Mesenchymal stem cell (in vitro differentiated cells and primary cell): ENCODE results near the gene CLDN20.

Experiments
- DNase-seq: peaks from one replicate; pipeline ENCODE4 v3.0.0-alpha.2; 2013
- H2AFZ ChIP-seq: one replicate; pipeline ENCODE4 v1.6.1; 2013; ENCODE audit warnings: low read depth, mild to moderate bottlenecking, control low read depth, inconsistent platforms, low read length, moderate library complexity
- H2AK5ac ChIP-seq: 2 replicates; pipeline ENCODE4 v1.6.1; 2013; ENCODE audit warnings: low read length, moderate library complexity, mild to moderate bottlenecking, inconsistent platforms; ENCODE audit not compliant: severe bottlenecking
- H2BK120ac ChIP-seq: one replicate; pipeline ENCODE4 v1.6.1; 2013; ENCODE audit warnings: low read depth, mild to moderate bottlenecking, inconsistent platforms, low read length, moderate library complexity
- H2BK12ac ChIP-seq, 2 experiments: one replicate each; pipeline ENCODE4 v1.6.1; 2013; ENCODE audit warnings: inconsistent platforms in 2 of 2, low read length in 2 of 2, mild to moderate bottlenecking in 2 of 2, moderate library complexity in 2 of 2, control low read depth in 1 of 2
- H2BK15ac ChIP-seq: one replicate; pipeline ENCODE4 v1.6.1; 2013; ENCODE audit warnings: mild to moderate bottlenecking, low read depth, inconsistent platforms; ENCODE audit not compliant: poor library complexity, severe bottlenecking
- H2BK5ac ChIP-seq: 2 replicates; pipeline ENCODE4 v1.6.1; 2013; ENCODE audit warnings: low read depth, mild to moderate bottlenecking, low read length, control low read depth, inconsistent platforms; ENCODE audit not compliant: poor library complexity, severe bottlenecking
- H3K14ac ChIP-seq, 2 experiments: one replicate each; pipeline ENCODE4 v1.6.1; 2013; ENCODE audit warnings: inconsistent platforms in 2 of 2, low read length in 2 of 2, control low read depth in 1 of 2, mild to moderate bottlenecking in 1 of 2, moderate library complexity in 1 of 2
- H3K18ac ChIP-seq, 2 experiments: one replicate each; pipeline ENCODE4 v1.6.1; 2013; ENCODE audit warnings: inconsistent platforms in 2 of 2, low read length in 2 of 2, control low read depth in 1 of 2, low read depth in 1 of 2, mild to moderate bottlenecking in 1 of 2
- H3K23ac ChIP-seq, 2 experiments: one replicate each; pipeline ENCODE4 v1.6.1; 2013; ENCODE audit warnings: inconsistent platforms in 2 of 2, low read length in 2 of 2, mild to moderate bottlenecking in 2 of 2, moderate library complexity in 2 of 2, control low read depth in 1 of 2
- H3K27ac ChIP-seq: 2 replicates; pipeline ENCODE4 v1.5.1; 2013; ENCODE audit warnings: mild to moderate bottlenecking, moderate library complexity, low read length, control low read depth, inconsistent platforms; ENCODE audit not compliant: poor library complexity, severe bottlenecking
- H3K27me3 ChIP-seq, 2 experiments: 2 replicates each; pipeline versions ENCODE4 v1.6.1 to v1.7.0; 2013; ENCODE audit warnings: low read length in 2 of 2, mild to moderate bottlenecking in 2 of 2, moderate library complexity in 2 of 2, control low read depth in 1 of 2, inconsistent platforms in 1 of 2; ENCODE audit not compliant: control insufficient read depth in 1 of 2, insufficient read depth in 1 of 2
- H3K36me3 ChIP-seq, 2 experiments: 2 replicates each; pipeline versions ENCODE4 v1.6.1 to v1.7.0; 2013; ENCODE audit warnings: low read length in 2 of 2, control low read depth in 1 of 2, inconsistent platforms in 1 of 2, low read depth in 1 of 2, mild to moderate bottlenecking in 1 of 2; ENCODE audit not compliant: insufficient read depth in 2 of 2, control insufficient read depth in 1 of 2
- H3K4ac ChIP-seq, 2 experiments: one replicate each; pipeline ENCODE4 v1.6.1; 2013; ENCODE audit warnings: inconsistent platforms in 2 of 2, low read length in 2 of 2, mild to moderate bottlenecking in 2 of 2, moderate library complexity in 2 of 2, control low read depth in 1 of 2, low read depth in 1 of 2
- H3K4me1 ChIP-seq: 2 replicates; pipeline ENCODE4 v1.6.1; 2013; ENCODE audit warnings: low read depth, low read length, control low read depth; ENCODE audit not compliant: control insufficient read depth, insufficient read depth
- H3K4me2 ChIP-seq: 2 replicates; pipeline ENCODE4 v1.6.1; 2013; ENCODE audit warnings: low read length, mild to moderate bottlenecking, inconsistent platforms; ENCODE audit not compliant: poor library complexity, severe bottlenecking
- H3K4me3 ChIP-seq, 2 experiments: 2 replicates each; pipeline versions ENCODE4 v1.5.1 to v1.7.0; 2013; ENCODE audit warnings: low read length in 2 of 2, mild to moderate bottlenecking in 2 of 2, control low read depth in 1 of 2, low read depth in 1 of 2; ENCODE audit not compliant: insufficient read depth in 1 of 2
- H3K79me1 ChIP-seq: replicated peaks from 2 replicates; pipeline ENCODE4 v1.6.1; 2013; ENCODE audit warnings: mild to moderate bottlenecking, control low read depth, low read length, inconsistent platforms; ENCODE audit not compliant: poor library complexity, severe bottlenecking
- H3K9ac ChIP-seq: 2 replicates; pipeline ENCODE4 v1.7.0; 2013; ENCODE audit warnings: mild to moderate bottlenecking, low read length, moderate library complexity
- H3K9me3 ChIP-seq: 2 replicates; pipeline ENCODE4 v1.7.0; 2013; ENCODE audit warnings: mild to moderate bottlenecking, low read length; ENCODE audit not compliant: control insufficient read depth
- H4K8ac ChIP-seq: one replicate; pipeline ENCODE4 v1.6.1; 2013; ENCODE audit warnings: inconsistent platforms, mild to moderate bottlenecking, low read length, moderate library complexity
- H4K91ac ChIP-seq: one replicate; pipeline ENCODE4 v1.6.1; 2013; ENCODE audit warnings: mild to moderate bottlenecking, low read length, inconsistent platforms
- WGBS: methylation state at CpG from one replicate; pipeline ENCODE4 v1.1.7; 2013; ENCODE audit warnings: mixed read lengths; 5-methylcytosine and 5-hydroxymethylcytosine counted together

CLDN20 gene

DNA sequence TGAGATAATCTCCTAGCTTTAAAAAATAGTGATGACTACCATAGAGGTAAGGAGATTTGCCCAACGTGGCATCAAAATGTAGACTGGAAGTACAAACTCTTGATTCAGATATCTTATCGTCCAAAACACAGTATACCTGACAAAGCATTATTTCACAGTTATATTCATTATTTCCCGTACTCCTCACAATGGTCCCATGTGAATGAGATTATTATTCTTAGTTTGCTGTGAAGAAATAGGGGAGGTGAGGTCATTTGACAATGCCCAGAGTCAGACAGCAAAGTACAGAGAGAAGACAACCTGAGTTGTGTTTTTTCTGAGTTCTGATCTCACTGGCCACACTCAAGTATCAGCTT lies 51.7 kb downstream of the CLDN20 start:
- H2BK120ac ChIP-seq: no peak overlapping the region
- H4K91ac ChIP-seq: no peak overlapping the region
- no peak overlapping the region for H3K18ac ChIP-seq
- peaks cover 7% of the 10 kb centered on the region for H3K79me1 ChIP-seq
- WGBS: 80% methylated on average over 2 of the region's 3 CpGs
- no peaks in the 10 kb centered on the region for H3K27me3 ChIP-seq
- H3K9ac ChIP-seq: peak overlapping the region; percentile 92
- peak overlapping the region in 1 of 2 experiments; percentile 95 for H3K4me3 ChIP-seq
- H3K23ac ChIP-seq: no peak overlapping the region
- H3K4ac ChIP-seq: no peak overlapping the region
- peaks cover 0 to 10% of the 10 kb centered on the region in 2 experiments for H3K36me3 ChIP-seq
- H2BK5ac ChIP-seq: no peak overlapping the region
- peak overlapping the region; percentile 95 for H3K27ac ChIP-seq
- H2AFZ ChIP-seq: no peak overlapping the region
- H4K8ac ChIP-seq: no peak overlapping the region
- H3K9me3 ChIP-seq: no peaks in the 10 kb centered on the region
- H3K14ac ChIP-seq: no peak overlapping the region
- no peaks in the 10 kb centered on the region for H3K4me1 ChIP-seq
- no peak overlapping the region for H2BK12ac ChIP-seq
- no peak overlapping the region for H2BK15ac ChIP-seq
- peak; percentile 53 for DNase-seq
- H3K4me2 ChIP-seq: no peak overlapping the region
- H2AK5ac ChIP-seq: no peak overlapping the region

DNA sequence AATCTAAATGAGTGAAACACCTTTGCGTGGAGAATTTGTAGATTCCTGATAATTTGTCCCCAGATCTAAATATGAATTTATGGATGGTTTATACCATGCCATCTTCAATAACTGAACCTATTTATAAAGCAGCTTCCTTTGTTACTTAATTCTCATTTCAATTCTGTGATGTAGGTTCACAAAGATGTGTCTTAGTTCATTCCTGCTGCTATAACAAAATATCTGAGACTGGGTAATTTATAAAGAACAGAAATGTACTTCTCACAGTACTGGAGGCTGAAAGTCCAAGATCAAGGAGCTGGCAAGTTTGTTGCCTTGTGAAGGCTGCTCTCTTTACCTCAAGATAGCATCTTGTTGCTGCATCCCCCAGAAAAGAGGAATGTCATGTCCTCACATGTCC lies 52.6 kb downstream of the CLDN20 start:
- Histone ChIP-seq H2AFZ (no peak overlapping the region), H3K4me3 (no peak overlapping the region), H4K8ac (peak overlapping the region; percentile 3), H2BK120ac (no peak overlapping the region), H2AK5ac (no peak overlapping the region), H3K23ac (no peak overlapping the region), H4K91ac (no peak overlapping the region), H3K14ac (no peak overlapping the region), H2BK12ac (no peak overlapping the region), H3K4me2 (no peak overlapping the region), H3K79me1 (peaks cover 7% of the 10 kb centered on the region), H3K9me3 (no peaks in the 10 kb centered on the region), H3K4ac (peak overlapping the region in 1 of 2 experiments; percentile 9), H3K36me3 (peaks cover 0 to 6% of the 10 kb centered on the region in 2 experiments), H3K18ac (no peak overlapping the region), H3K27ac (no peak overlapping the region), H3K4me1 (no peaks in the 10 kb centered on the region), H2BK5ac (no peak overlapping the region), H2BK15ac (no peak overlapping the region), H3K27me3 (no peaks in the 10 kb centered on the region), H3K9ac (peak overlapping the region; percentile 92)
- WGBS: no CpG with 5 or more reads among the region's 1 CpG
- no peak for DNase-seq

DNA sequence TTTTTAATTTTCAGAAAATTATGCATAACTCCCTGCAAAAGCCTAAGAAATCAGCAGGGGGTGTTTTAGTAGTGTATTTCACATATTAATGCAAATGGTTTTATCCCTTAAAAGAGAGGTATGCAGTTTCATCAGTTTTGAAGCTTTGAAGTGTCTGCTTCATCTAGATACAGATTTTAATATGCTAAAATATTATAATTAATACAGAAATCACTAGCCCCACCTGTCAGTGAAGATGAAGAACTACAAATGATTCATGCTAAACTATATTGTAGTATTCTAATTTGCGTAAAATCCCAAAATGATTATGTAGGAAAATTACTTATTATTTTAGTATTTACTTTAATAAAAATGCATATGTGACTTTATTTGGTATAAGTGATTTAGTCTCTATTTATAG lies 53.4 kb downstream of the CLDN20 start:
- Histone ChIP-seq H3K4me3 (no peak overlapping the region), H3K14ac (no peak overlapping the region), H3K4me1 (no peaks in the 10 kb centered on the region), H2BK15ac (no peak overlapping the region), H2BK12ac (no peak overlapping the region), H2AK5ac (no peak overlapping the region), H3K27me3 (no peaks in the 10 kb centered on the region), H3K9ac (no peak overlapping the region), H3K36me3 (peaks cover 0 to 6% of the 10 kb centered on the region in 2 experiments), H3K4ac (no peak overlapping the region), H4K91ac (no peak overlapping the region), H3K79me1 (peaks cover 7% of the 10 kb centered on the region), H2AFZ (no peak overlapping the region), H2BK120ac (no peak overlapping the region), H3K27ac (no peak overlapping the region), H3K4me2 (no peak overlapping the region), H4K8ac (no peak overlapping the region), H3K23ac (no peak overlapping the region), H3K18ac (no peak overlapping the region), H3K9me3 (no peaks in the 10 kb centered on the region), H2BK5ac (no peak overlapping the region)
- no peak for DNase-seq
- no CpG with 5 or more reads among the region's 1 CpG for WGBS

DNA sequence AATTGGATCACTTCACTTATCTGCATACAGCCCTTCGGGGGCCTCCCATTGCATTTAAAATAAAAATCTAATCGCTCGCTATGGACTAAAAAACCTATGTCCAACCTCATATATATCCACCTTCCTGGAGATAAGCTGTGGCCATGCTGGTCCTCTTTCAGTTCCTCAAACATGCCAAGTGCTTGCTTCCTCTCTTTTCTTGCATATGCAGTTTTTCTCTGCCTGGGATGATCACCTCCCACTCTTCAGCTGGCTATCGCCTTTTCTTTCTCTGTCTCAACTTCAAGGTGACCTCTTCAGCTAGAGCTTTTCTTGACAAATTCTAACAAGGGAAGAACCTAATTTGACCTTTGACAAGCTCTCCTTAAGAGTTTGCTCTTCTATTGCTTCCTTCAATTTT lies 56.1 kb downstream of the CLDN20 start:
- DNase-seq: no peak
- Histone ChIP-seq H3K9ac (no peak overlapping the region), H4K91ac (no peak overlapping the region), H3K18ac (no peak overlapping the region), H2BK5ac (no peak overlapping the region), H3K14ac (no peak overlapping the region), H3K4me2 (no peak overlapping the region), H3K4me1 (no peaks in the 10 kb centered on the region), H2AFZ (no peak overlapping the region), H2BK120ac (no peak overlapping the region), H3K23ac (no peak overlapping the region), H3K4ac (no peak overlapping the region), H3K9me3 (no peaks in the 10 kb centered on the region), H3K4me3 (no peak overlapping the region), H2BK12ac (no peak overlapping the region), H3K79me1 (no peaks in the 10 kb centered on the region), H4K8ac (no peak overlapping the region), H2AK5ac (no peak overlapping the region), H3K36me3 (no peaks in the 10 kb centered on the region), H2BK15ac (no peak overlapping the region), H3K27ac (no peak overlapping the region), H3K27me3 (no peaks in the 10 kb centered on the region)
- WGBS: 94% methylated on average over 4 of the region's 4 CpGs
